GM12878 (cell line): Measurements from ENCODE around the gene SHISAL2B. TPM values are rescaled to one million over a fixed set of nuclear protein-coding genes. Genes with fewer than 3 reads are reported as not detected.

Source experiments
- ATAC-seq: fragments of 200-7000 bp; cut with Tn5 transposase; 3 replicates; pipeline ENCODE4 v1.9.1; 2020; ENCODE audit warnings: mild to moderate bottlenecking, moderate library complexity
- BruUV-seq: library from RNA; stranded (reverse); fragments of 400-500 nt; replicated peaks from 2 replicates; lab custom pipeline; 2021; lab: Mats Ljungman, UMichigan
- CTCF ChIA-PET: fragments of 300-600 bp; sonication (Branson Sonifier 250); formaldehyde crosslinking; extraction: SDS; loops from one replicate; lab custom pipeline; 2021; ENCODE audit warnings: inconsistent platforms; lab: Yijun Ruan, JAX
- POLR2A ChIA-PET: fragments of 350-600 bp; formaldehyde crosslinking; extraction: SDS; loops from one replicate; lab custom pipeline; 2021; ENCODE audit warnings: inconsistent platforms; lab: Charles Lee
- RAD21 ChIA-PET: fragments of 300-600 bp; sonication (Branson Sonifier 250); formaldehyde crosslinking; loops from one replicate; lab custom pipeline; 2023; ENCODE audit warnings: antibody characterized with exemption; ENCODE audit not compliant: unreplicated experiment; lab: Charles Lee
- SMC1A ChIA-PET: fragments of 300-600 bp; sonication (Branson Sonifier 250); formaldehyde crosslinking; loops from one replicate; lab custom pipeline; 2023; ENCODE audit not compliant: unreplicated experiment, uncharacterized antibody; lab: Charles Lee
- DNase-seq: peaks from one replicate; pipeline ENCODE4 v3.0.0-alpha.2; 2011; ENCODE audit warnings: low read depth, low spot score
- FAIRE-seq: peaks from 3 replicates; lab custom pipeline; 2011; peaks lifted over from hg19 to GRCh38; lab: Jason Lieb, UNC
- H2AFZ ChIP-seq: 2 replicates; pipeline ENCODE4 v1.6.0; 2011; ENCODE audit warnings: low read depth, low read length, control low read depth; ENCODE audit not compliant: control insufficient read depth
- H3K27ac ChIP-seq: 2 replicates; pipeline ENCODE4 v1.5.1; 2011; ENCODE audit warnings: control low read depth; ENCODE audit not compliant: control insufficient read depth, insufficient read depth
- H3K27me3 ChIP-seq, 2 experiments: replicated peaks in 1 of 2; 2 replicates each; pipeline versions ENCODE4 v1.6.0 to v1.6.1; 2011; ENCODE audit warnings: low read length in 1 of 2; ENCODE audit not compliant: control insufficient read depth in 2 of 2, insufficient read depth in 2 of 2
- H3K36me3 ChIP-seq, 2 experiments: 2 replicates each; pipeline ENCODE4 v1.5.1; 2011; ENCODE audit warnings: low read length in 1 of 2; ENCODE audit not compliant: control insufficient read depth in 2 of 2, insufficient read depth in 2 of 2
- H3K4me1 ChIP-seq: 2 replicates; pipeline ENCODE4 v1.6.1; 2011; ENCODE audit warnings: mild to moderate bottlenecking, low read length, moderate library complexity, mixed read lengths; ENCODE audit not compliant: control insufficient read depth, insufficient read depth
- H3K4me2 ChIP-seq: 2 replicates; pipeline ENCODE4 v1.6.0; 2011; ENCODE audit warnings: control low read depth; ENCODE audit not compliant: control insufficient read depth, insufficient read depth
- H3K4me3 ChIP-seq: fragments of 200-600 bp; sonication (generic); 2 replicates; pipeline ENCODE4 v1.5.1; 2016
- H3K79me2 ChIP-seq: 2 replicates; pipeline ENCODE4 v1.6.0; 2011; ENCODE audit warnings: low read length; ENCODE audit not compliant: control insufficient read depth, insufficient read depth
- H3K9ac ChIP-seq: 2 replicates; pipeline ENCODE4 v1.8.0; 2011; ENCODE audit warnings: low read length, control low read depth, mixed read lengths; ENCODE audit not compliant: control insufficient read depth, insufficient read depth
- H3K9me3 ChIP-seq: replicated peaks from 3 replicates; pipeline ENCODE4 v1.5.1; 2011; ENCODE audit warnings: mild to moderate bottlenecking, low read length; ENCODE audit not compliant: control insufficient read depth, insufficient read depth
- H4K20me1 ChIP-seq: 2 replicates; pipeline ENCODE4 v1.6.0; 2011; ENCODE audit not compliant: control insufficient read depth, insufficient read depth
- BMI1 ChIP-seq: fragments of 450-650 bp; IDR thresholded peaks from 2 replicates; pipeline ENCODE4 v1.6.1; 2016; ENCODE audit warnings: mild to moderate bottlenecking, moderate library complexity, borderline replicate concordance
- HDGF ChIP-seq: fragments of 450-650 bp; IDR thresholded peaks from 2 replicates; pipeline ENCODE4 v1.6.1; 2016; ENCODE audit warnings: antibody characterized with exemption
- IKZF1 ChIP-seq: fragments of 450-650 bp; conservative IDR thresholded peaks from 2 replicates; pipeline ENCODE4 v1.6.1; 2017; ENCODE audit warnings: antibody characterized with exemption, mild to moderate bottlenecking
- KDM1A ChIP-seq: fragments of 200-600 bp; sonication (generic); IDR thresholded peaks from 2 replicates; pipeline ENCODE4 v1.6.1; 2016; ENCODE audit warnings: borderline replicate concordance
- NR2C1 ChIP-seq: fragments of 450-650 bp; IDR thresholded peaks from 2 replicates; pipeline ENCODE4 v1.6.1; 2017; ENCODE audit warnings: antibody characterized with exemption, mild to moderate bottlenecking, moderate library complexity
- POU2F2 ChIP-seq: IDR thresholded peaks from 3 replicates; pipeline ENCODE4 v1.6.1; 2011; ENCODE audit warnings: low read depth, mild to moderate bottlenecking, low read length, borderline replicate concordance
- RAD51 ChIP-seq: fragments of 450-650 bp; IDR thresholded peaks from 2 replicates; pipeline ENCODE4 v1.6.1; 2016; ENCODE audit warnings: moderate library complexity, mild to moderate bottlenecking, inconsistent platforms
- SMAD5 ChIP-seq: IDR thresholded peaks from 2 replicates; pipeline ENCODE4 v1.6.1; 2016; ENCODE audit warnings: antibody characterized with exemption, low read depth
- SPI1 ChIP-seq: IDR thresholded peaks from 2 replicates; pipeline ENCODE4 v1.6.1; 2011; ENCODE audit warnings: low read depth, mild to moderate bottlenecking, low read length, moderate library complexity, borderline replicate concordance; ENCODE audit not compliant: insufficient read depth
- WGBS: methylation state at CpG from one replicate; pipeline ENCODE4 v1.1.6; 2016; ENCODE audit warnings: low lambda C conversion rate; ENCODE audit not compliant: insufficient replicate concordance, insufficient coverage; ENCODE audit errors: missing lambda C conversion rate; 5-methylcytosine and 5-hydroxymethylcytosine counted together
- in situ Hi-C: fragments of 300-500 bp; cut with MboI; formaldehyde crosslinking; loops from 9 replicates; pipeline ENCODE4 v1.14.3; 2018; ENCODE audit warnings: mixed read lengths
- intact Hi-C: fragments of 100-400 bp; cut with micrococcal nuclease; formaldehyde crosslinking; loops from one replicate; pipeline ENCODE4 v1.14.2; 2022; ENCODE audit not compliant: unreplicated experiment
- polyA plus RNA-seq, 11 experiments: library from polyadenylated mRNA; depleted of rRNA in 4 of 11; unstranded in 6 of 11; stranded (reverse) in 5 of 11; fragments of >200 nt; fragmentation: Nextera tagmentation in 4 of 11; fragmentation: Illumina TruSeq in 1 of 11; extraction: Ambion mirVana in 4 of 11; extraction: Trizol in 1 of 11; gene quantifications; 1 replicate in 1 of 11; 2 replicates in 10 of 11; pipeline versions ENCODE4 v1.2.1 to v1.2.3, GENCODE V29; 2011 to 2016; ENCODE audit warnings: inconsistent platforms in 2 of 11, missing spikeins in 2 of 11, low read depth in 1 of 11
- total RNA-seq, 4 experiments: library from RNA; depleted of rRNA in 3 of 4; stranded (reverse); fragments of >200 nt in 3 of 4; fragmentation: Illumina TruSeq in 1 of 4; extraction: Trizol in 1 of 4; gene quantifications; 2 replicates each; pipeline versions ENCODE4 v1.2.1 to v1.2.3, GENCODE V29; 2013 to 2021

Gene SHISAL2B
- total and polyA plus RNA-seq, 10 of the 15 experiments (the other 5 are each of a cell fraction or from before 2014, with no cell fraction given), result not detected

DNA sequence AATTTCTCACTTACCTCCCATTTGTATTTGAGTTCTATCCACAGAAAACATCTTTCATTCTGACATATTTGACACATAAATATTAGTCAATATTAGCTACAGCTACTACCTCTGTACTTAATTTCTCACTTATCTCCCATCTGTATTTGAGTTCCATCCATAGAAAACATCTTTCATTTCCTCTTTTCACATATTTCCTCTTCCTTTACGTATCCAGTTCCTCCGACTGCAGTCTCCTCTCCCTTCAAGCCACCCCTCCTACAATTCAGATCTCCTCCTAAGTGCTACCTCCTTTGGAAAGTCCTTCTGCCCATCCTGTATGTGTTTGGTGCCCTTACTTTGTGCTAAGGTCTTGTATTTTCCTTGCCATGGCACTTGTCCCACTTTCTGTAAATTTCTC lies 76.6 kb downstream of the SHISAL2B start:
- SMC1A ChIA-PET, result interaction anchor here (0.5 to 1.9 kb wide), 8 partner anchors 9 to 790 kb away, joined by 3 to 7 read pairs (median 4); partner anchors contain the start of gene ADAMTS6

More for the DNA sequence above, 76.6 kb downstream of the SHISAL2B start:
- no peaks in the 10 kb centered on the region for H3K9me3 ChIP-seq
- peaks cover 67% of the 10 kb centered on the region for H3K79me2 ChIP-seq
- H2AFZ ChIP-seq, result no peak overlapping the region
- in situ Hi-C loops (no loop called here), intact Hi-C loops (no loop called here)
- WGBS, result 67% methylated on average over 2 of the region's 2 CpGs
- peaks cover 0 to 22% of the 10 kb centered on the region in 2 experiments; a peak in 2 of 4 replicates for H3K36me3 ChIP-seq
- POLR2A ChIA-PET, result interaction anchor here (1.4 kb wide), 1 partner anchor 10 kb away, joined by 3 read pairs; no protein-coding TSS in a partner anchor
- ATAC-seq (no peak), DNase-seq (no peak), FAIRE-seq (no peak)
- H3K4me1 ChIP-seq, result peaks cover 13% of the 10 kb centered on the region
- peak overlapping the region; percentile 94 for H3K4me3 ChIP-seq
- TF ChIP-seq BMI1 (no peak), HDGF (0 out of 2 replicates have a peak, but pooled peaks have one; percentile 33), SMAD5 (no peak), KDM1A (no peak), SPI1 (peak; percentile 40; the same call in 1 of the 2 replicates), POU2F2 (no peak), NR2C1 (no peak), IKZF1 (0 out of 2 replicates have a peak, but pooled peaks have one; percentile 14), RAD51 (no peak)
- CTCF ChIA-PET, result interaction anchor here (1.0 to 5.3 kb wide), 4 partner anchors 16 to 132 kb away, joined by 3 to 28 read pairs (median 16); no protein-coding TSS in a partner anchor
- H3K4me2 ChIP-seq, result peak overlapping the region; percentile 99
- H3K9ac ChIP-seq, result peak overlapping the region; percentile 87
- peak overlapping the region; percentile 94; the same call in 1 of the 2 replicates for H3K27ac ChIP-seq
- BruUV-seq, result no TSS peak
- H4K20me1 ChIP-seq, result no peaks in the 10 kb centered on the region
- no peaks in the 10 kb centered on the region for H3K27me3 ChIP-seq
- RAD21 ChIA-PET, result interaction anchor here (0.8 to 2.5 kb wide), 3 partner anchors 17 to 717 kb away, joined by 3 to 9 read pairs (median 4); no protein-coding TSS in a partner anchor

Other genes with a start within 250 kb of the SHISAL2B start
- gene RGS7BP, start 184.5 kb upstream of the SHISAL2B start, total RNA-seq (2014; rRNA removed), result not detected in 2 replicates
- gene RGS7BP, start 184.5 kb upstream of the SHISAL2B start, total RNA-seq (2014; rRNA removed; fragmentation: Illumina TruSeq; extraction: Trizol), result not detected in 2 replicates
- not detected in 2 replicates for gene RGS7BP, start 184.5 kb upstream of the SHISAL2B start, total RNA-seq (2021)
- not detected in 2 replicates for gene RGS7BP, start 184.5 kb upstream of the SHISAL2B start, polyA plus RNA-seq (2011; rRNA removed)
- gene RGS7BP, start 184.5 kb upstream of the SHISAL2B start, polyA plus RNA-seq (2014; fragmentation: Illumina TruSeq; extraction: Trizol), result not detected in 2 replicates
- gene RGS7BP, start 184.5 kb upstream of the SHISAL2B start, polyA plus RNA-seq (2014; fragmentation: Nextera tagmentation; extraction: Ambion mirVana), result not detected
- gene RGS7BP, start 184.5 kb upstream of the SHISAL2B start, polyA plus RNA-seq (2014; rRNA removed), result not detected in 2 replicates
- gene RGS7BP, start 184.5 kb upstream of the SHISAL2B start, polyA plus RNA-seq (2016; fragmentation: Nextera tagmentation; extraction: Ambion mirVana), result not detected
- gene SREK1IP1, start 78.2 kb downstream of the SHISAL2B start, total RNA-seq (2014; rRNA removed), result 9.1 and 12.5 TPM in 2 replicates
- 22.4 and 23.8 TPM in 2 replicates for gene SREK1IP1, start 78.2 kb downstream of the SHISAL2B start, total RNA-seq (2014; rRNA removed; fragmentation: Illumina TruSeq; extraction: Trizol)
- gene SREK1IP1, start 78.2 kb downstream of the SHISAL2B start, total RNA-seq (2021), result 24.8 and 28.7 TPM in 2 replicates
- 9.4 and 13.7 TPM in 2 replicates for gene SREK1IP1, start 78.2 kb downstream of the SHISAL2B start, polyA plus RNA-seq (2011; rRNA removed)
- gene SREK1IP1, start 78.2 kb downstream of the SHISAL2B start, polyA plus RNA-seq (2014; fragmentation: Illumina TruSeq; extraction: Trizol), result 29.0 and 32.5 TPM in 2 replicates
- gene SREK1IP1, start 78.2 kb downstream of the SHISAL2B start, polyA plus RNA-seq (2014; fragmentation: Nextera tagmentation; extraction: Ambion mirVana), result 10 to 100 TPM; 59.2 to 60.3 TPM
- gene SREK1IP1, start 78.2 kb downstream of the SHISAL2B start, polyA plus RNA-seq (2014; rRNA removed), result 9.4 and 9.9 TPM in 2 replicates
- 10 to 100 TPM; 44.7 to 48.7 TPM for gene SREK1IP1, start 78.2 kb downstream of the SHISAL2B start, polyA plus RNA-seq (2016; fragmentation: Nextera tagmentation; extraction: Ambion mirVana)
- 21.7 TPM in 2 replicates for gene CWC27, start 78.4 kb downstream of the SHISAL2B start, total RNA-seq (2014; rRNA removed)
- 46.8 and 50.5 TPM in 2 replicates for gene CWC27, start 78.4 kb downstream of the SHISAL2B start, total RNA-seq (2014; rRNA removed; fragmentation: Illumina TruSeq; extraction: Trizol)
- gene CWC27, start 78.4 kb downstream of the SHISAL2B start, total RNA-seq (2021), result 30.4 and 31.1 TPM in 2 replicates
- 40.9 and 59.6 TPM in 2 replicates for gene CWC27, start 78.4 kb downstream of the SHISAL2B start, polyA plus RNA-seq (2011; rRNA removed)
- 49.0 and 75.8 TPM in 2 replicates for gene CWC27, start 78.4 kb downstream of the SHISAL2B start, polyA plus RNA-seq (2014; fragmentation: Illumina TruSeq; extraction: Trizol)
- gene CWC27, start 78.4 kb downstream of the SHISAL2B start, polyA plus RNA-seq (2014; fragmentation: Nextera tagmentation; extraction: Ambion mirVana), result 10 to 100 TPM; 55.4 to 59.8 TPM
- 22.3 and 26.1 TPM in 2 replicates for gene CWC27, start 78.4 kb downstream of the SHISAL2B start, polyA plus RNA-seq (2014; rRNA removed)
- gene CWC27, start 78.4 kb downstream of the SHISAL2B start, polyA plus RNA-seq (2016; fragmentation: Nextera tagmentation; extraction: Ambion mirVana), result 10 to 100 TPM; 47.1 to 61.9 TPM